Esophagus squamous epithelium (tissue), 5 donors: ENCODE results near the gene DIS3L2. TPM values are rescaled to one million over a fixed set of nuclear protein-coding genes. Genes with fewer than 3 reads are reported as not detected.
"Not testable (repeated sequence)": the region's sequence is repeated elsewhere in the genome, so short reads cannot be mapped to it uniquely, and the experiment has no call there.

Source experiments
- DNase-seq: peaks from one replicate; lab custom pipeline; 2025; lab: John Stamatoyannopoulos, UW
- H3K27ac ChIP-seq, 4 donors: fragments of 200-600 bp; sonication (generic); one replicate each; pipeline ENCODE4 v1.5.1; 2016 to 2019; ENCODE audit warnings: mild to moderate bottlenecking in 1 of 4
- H3K27me3 ChIP-seq, 4 donors: fragments of 200-600 bp; sonication (generic); 1 replicate in 3 of 4; 2 replicates in 1 of 4; pipeline versions ENCODE4 v1.5.1 to v1.6.0; 2017 to 2021; ENCODE audit warnings: antibody characterized with exemption in 1 of 4
- H3K36me3 ChIP-seq, 3 donors: fragments of 200-600 bp; sonication (generic); one replicate each; pipeline ENCODE4 v1.5.1; 2016 to 2019
- H3K4me1 ChIP-seq, 3 donors: fragments of 200-600 bp; sonication (generic); one replicate each; pipeline ENCODE4 v1.5.1; 2017 to 2019
- H3K4me3 ChIP-seq, 4 donors: fragments of 200-600 bp; sonication (generic); 1 replicate in 3 of 4; 2 replicates in 1 of 4; pipeline ENCODE4 v1.5.1; 2016 to 2019; ENCODE audit warnings: mild to moderate bottlenecking in 2 of 4, moderate library complexity in 1 of 4
- H3K9me3 ChIP-seq, 3 donors: fragments of 200-600 bp; sonication (generic); one replicate each; pipeline ENCODE4 v1.5.1; 2016 to 2019
- CTCF ChIP-seq, 6 experiments: fragments of 450-650 bp in 4 of 6; fragments of 200-600 bp in 2 of 6; sonication (generic) in 2 of 6; IDR thresholded peaks; one replicate each; pipeline ENCODE4 v1.5.1; 2016 to 2019; ENCODE audit warnings: antibody characterized with exemption in 6 of 6, mild to moderate bottlenecking in 4 of 6, moderate library complexity in 4 of 6
- POLR2A ChIP-seq, 4 donors: fragments of 450-650 bp; IDR thresholded peaks; one replicate each; pipeline ENCODE4 v1.6.1; 2017; ENCODE audit warnings: antibody characterized with exemption in 4 of 4, mild to moderate bottlenecking in 4 of 4, moderate library complexity in 3 of 4
- WGBS, 2 donors: methylation state at CpG; one replicate each; pipeline ENCODE4 v1.1.5; 2018; 5-methylcytosine and 5-hydroxymethylcytosine counted together
- intact Hi-C: fragments of 100-400 bp; cut with DNase I; formaldehyde crosslinking; loops from one replicate; pipeline ENCODE4 v1.15.0; 2022
- small RNA-seq, 4 donors: library from RNA; depleted of rRNA; stranded (forward); fragments of <200 nt; gene quantifications; one replicate each; pipeline ENCODE3, GENCODE V24; 2016
- total RNA-seq, 4 donors: library from RNA; depleted of rRNA; stranded (reverse); fragments of >200 nt; gene quantifications; one replicate each; pipeline ENCODE4 v1.1.0, GENCODE V29; 2016
- donor health status: DM: yes; HTN: yes; CAD: no.

Gene DIS3L2
- total RNA-seq, 4 donors from 2014 or later = 14.5 to 42.8 (median 32.4) TPM

GRCh38 chr2:232384466-232384865, 423.0 kb downstream of the DIS3L2 start:
- H3K27ac ChIP-seq = no peak overlapping the region
- DNase-seq = no peak
- no peaks in the 10 kb centered on the region for H3K9me3 ChIP-seq
- H3K4me1 ChIP-seq = peaks cover 8 to 24% (median 10%) of the 10 kb centered on the region in 3 donors
- intact Hi-C loops = no loop called here
- H3K36me3 ChIP-seq = no peaks in the 10 kb centered on the region
- H3K4me3 ChIP-seq = no peak overlapping the region
- H3K27me3 ChIP-seq = peaks cover 20 to 97% (median 34%) of the 10 kb centered on the region in 4 donors
- TF ChIP-seq POLR2A (IDR thresholded peaks at IDR 0.05) (no peak), CTCF (IDR thresholded peaks at IDR 0.05) (no peak)
- 86% methylated on average over 1 of the region's 1 CpG; no CpG with 5 or more reads in 1 of the 2 donors for whole genome bisulfite sequencing, 2 donors

- Histone ChIP-seq H3K4me1 (peaks cover 8 to 24% (median 10%) of the 10 kb centered on the region in 3 donors), H3K27me3 (peaks cover 20 to 97% (median 34%) of the 10 kb centered on the region in 4 donors)
- H3K9me3 ChIP-seq, H3K4me3 ChIP-seq, H3K27ac ChIP-seq, DNase-seq, intact Hi-C loops, H3K36me3 ChIP-seq: not testable (repeated sequence)
These were observed 423.5 kb downstream of the DIS3L2 start for GRCh38 chr2:232385058-232385457.

DNA sequence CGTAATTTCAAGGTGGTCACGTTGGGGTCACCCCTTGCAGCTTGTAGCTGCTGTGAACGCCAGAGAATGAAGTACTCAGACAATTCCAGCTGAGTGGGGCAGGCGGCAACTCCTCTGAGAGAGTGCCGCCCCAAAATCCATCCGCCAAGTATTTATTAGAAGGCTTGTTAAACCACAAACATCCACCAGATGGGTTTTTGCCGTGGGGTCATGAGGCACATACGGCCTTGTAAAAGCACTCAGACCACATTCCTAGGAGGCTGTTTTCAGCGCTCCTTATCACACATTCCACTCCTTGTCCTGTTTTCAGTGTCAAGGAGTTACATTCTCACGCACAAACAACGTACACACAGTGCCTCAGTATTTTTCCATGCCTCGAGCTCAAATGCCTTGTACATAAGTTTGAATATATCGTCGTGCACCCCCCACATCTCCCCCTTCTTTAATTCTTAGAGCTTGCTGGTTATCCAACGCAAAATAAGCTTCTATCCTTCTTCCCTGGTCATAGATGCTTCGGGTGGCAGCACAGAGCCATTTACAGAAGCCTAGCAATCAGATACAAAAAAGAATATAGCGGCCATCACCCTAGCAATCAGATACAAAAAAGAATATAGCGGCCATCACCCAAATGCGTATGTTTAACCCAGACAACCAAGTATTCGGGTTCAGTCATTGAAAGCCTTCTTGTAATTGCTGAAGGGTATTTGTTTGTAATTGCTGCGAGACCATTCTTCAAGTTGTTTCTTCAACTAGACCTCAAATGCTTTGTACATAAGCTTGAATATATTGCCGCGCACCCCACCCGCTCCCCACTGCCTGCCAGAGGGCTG, 424.4 kb downstream of the DIS3L2 start:
- H3K27ac ChIP-seq = no peak overlapping the region
- H3K4me1 ChIP-seq = peaks cover 8 to 24% (median 10%) of the 10 kb centered on the region in 3 donors
- TF ChIP-seq POLR2A (IDR thresholded peaks at IDR 0.05) (no peak), CTCF (IDR thresholded peaks at IDR 0.05) (no peak)
- intact Hi-C loops = no loop called here
- DNase-seq = no peak
- H3K9me3 ChIP-seq = no peaks in the 10 kb centered on the region
- H3K27me3 ChIP-seq = peaks cover 20 to 99% (median 36%) of the 10 kb centered on the region in 4 donors
- no peaks in the 10 kb centered on the region for H3K36me3 ChIP-seq
- H3K4me3 ChIP-seq = no peak overlapping the region
- WGBS, 2 donors = 19 to 24% methylated on average over 22 to 24 of the region's 24 CpGs

DNA sequence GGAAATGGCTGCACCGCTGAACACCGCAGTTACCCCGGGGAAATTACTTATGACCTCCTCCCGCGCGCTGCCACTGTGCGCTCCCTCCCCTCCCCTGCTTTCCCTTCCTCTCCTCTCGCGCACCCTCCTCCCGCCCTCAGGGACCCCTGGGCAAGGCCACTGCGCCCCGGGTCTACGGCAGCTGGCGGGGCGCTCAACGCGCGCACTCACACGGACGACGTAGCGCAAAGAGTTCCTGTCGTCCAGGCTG, 424.9 kb downstream of the DIS3L2 start:
- intact Hi-C loops = no loop called here
- Histone ChIP-seq H3K27ac (no peak overlapping the region), H3K4me1 (peaks cover 8 to 24% (median 10%) of the 10 kb centered on the region in 3 donors), H3K36me3 (no peaks in the 10 kb centered on the region), H3K9me3 (no peaks in the 10 kb centered on the region), H3K27me3 (peaks cover 20 to 99% (median 36%) of the 10 kb centered on the region in 4 donors), H3K4me3 (no peak overlapping the region)
- WGBS, 2 donors = 8 to 10% methylated on average over 2 to 7 of the region's 23 CpGs
- no peak for TF ChIP-seq CTCF (IDR thresholded peaks at IDR 0.05)
- no peak for TF ChIP-seq POLR2A (IDR thresholded peaks at IDR 0.05)
- DNase-seq = no peak

Small RNA genes lying within 50 kb of the gene (small RNA-seq; reads per million reads assigned to genes)
- gene AC068134.3 = 0 reads per million in 4 donors
- gene AC068134.4 = 0 reads per million in 4 donors
- gene MIR562 = 0 reads per million in 4 donors

Other genes with a start within 250 kb of the DIS3L2 start
- gene PDE6D, start 180.4 kb upstream of the DIS3L2 start, total RNA-seq = 10 to 100 TPM; 13.5 to 24.0 (median 16.1) TPM
- 10 to 100 TPM; 10.7 to 23.2 (median 22.1) TPM for gene COPS7B, start 175.3 kb upstream of the DIS3L2 start, total RNA-seq
- gene NPPC, start 35.3 kb upstream of the DIS3L2 start, total RNA-seq = 10 to 100 TPM in 1 of 4 donors, under 1 TPM in 1, not detected in 2; 0.49 to 11.2 TPM